Neuronal stem cell (in vitro differentiated cells): ENCODE results near the gene COL8A2.

Source experiments
- DNase-seq: peaks from one replicate; pipeline ENCODE4 v3.0.0-alpha.2; 2013; ENCODE audit warnings: low spot score
- H2AFZ ChIP-seq: one replicate; pipeline ENCODE4 v1.6.1; 2013; ENCODE audit warnings: mild to moderate bottlenecking, low read length, inconsistent platforms
- H2AK5ac ChIP-seq: 2 replicates; pipeline ENCODE4 v1.6.1; 2013; ENCODE audit warnings: low read depth, mild to moderate bottlenecking, inconsistent platforms, low read length, moderate library complexity, mixed read lengths
- H2BK120ac ChIP-seq: 2 replicates; pipeline ENCODE4 v1.6.1; 2013; ENCODE audit warnings: low read depth, mild to moderate bottlenecking, inconsistent platforms, low read length, moderate library complexity, mixed read lengths
- H2BK12ac ChIP-seq: one replicate; pipeline ENCODE4 v1.6.1; 2013; ENCODE audit warnings: low read length, inconsistent platforms
- H2BK15ac ChIP-seq: 2 replicates; pipeline ENCODE4 v1.6.1; 2013; ENCODE audit warnings: mild to moderate bottlenecking, low read length, inconsistent platforms, mixed read lengths
- H2BK5ac ChIP-seq: one replicate; pipeline ENCODE4 v1.6.1; 2013; ENCODE audit warnings: inconsistent platforms, mild to moderate bottlenecking, low read length, moderate library complexity
- H3K14ac ChIP-seq: one replicate; pipeline ENCODE4 v1.6.1; 2013; ENCODE audit warnings: low read length, inconsistent platforms
- H3K18ac ChIP-seq: 2 replicates; pipeline ENCODE4 v1.6.1; 2013; ENCODE audit warnings: low read length, inconsistent platforms
- H3K23ac ChIP-seq: 2 replicates; pipeline ENCODE4 v1.6.1; 2013; ENCODE audit warnings: low read depth, mild to moderate bottlenecking, mixed read lengths, low read length, inconsistent platforms; ENCODE audit not compliant: poor library complexity
- H3K27ac ChIP-seq: replicated peaks from 3 replicates; pipeline ENCODE4 v1.5.1; 2013; ENCODE audit warnings: low read length, inconsistent platforms
- H3K27me3 ChIP-seq, 3 experiments: 2 replicates each; pipeline ENCODE4 v1.6.1; 2013; ENCODE audit warnings: low read length in 3 of 3, mild to moderate bottlenecking in 2 of 3, inconsistent platforms in 1 of 3, low read depth in 1 of 3, mixed read lengths in 1 of 3, moderate library complexity in 1 of 3; ENCODE audit not compliant: control insufficient read depth in 3 of 3, insufficient read depth in 3 of 3
- H3K36me3 ChIP-seq, 2 donors: replicated peaks in 1 of 2; 2 replicates each; pipeline ENCODE4 v1.6.1; 2013; ENCODE audit warnings: low read length in 2 of 2; ENCODE audit not compliant: control insufficient read depth in 2 of 2, insufficient read depth in 2 of 2
- H3K4ac ChIP-seq: 2 replicates; pipeline ENCODE4 v1.6.1; 2013; ENCODE audit warnings: inconsistent platforms, mild to moderate bottlenecking, low read length, moderate library complexity
- H3K4me1 ChIP-seq, 2 donors: 1 replicate in 1 of 2; 2 replicates in 1 of 2; pipeline ENCODE4 v1.6.1; 2013; ENCODE audit warnings: low read length in 2 of 2, low read depth in 1 of 2; ENCODE audit not compliant: control insufficient read depth in 2 of 2, insufficient read depth in 1 of 2
- H3K4me2 ChIP-seq: one replicate; pipeline ENCODE4 v1.6.1; 2013; ENCODE audit warnings: mild to moderate bottlenecking, low read length, inconsistent platforms; ENCODE audit not compliant: insufficient read depth, poor library complexity, severe bottlenecking
- H3K4me3 ChIP-seq, 2 donors: 2 replicates each; pipeline ENCODE4 v1.5.1; 2013; ENCODE audit warnings: low read length in 2 of 2, mild to moderate bottlenecking in 2 of 2, inconsistent platforms in 1 of 2, moderate library complexity in 1 of 2
- H3K79me1 ChIP-seq: one replicate; pipeline ENCODE4 v1.6.1; 2013; ENCODE audit warnings: low read depth, mild to moderate bottlenecking, inconsistent platforms, low read length, moderate library complexity
- H3K9ac ChIP-seq: one replicate; pipeline ENCODE4 v1.6.1; 2013; ENCODE audit warnings: mild to moderate bottlenecking, low read depth, low read length, inconsistent platforms; ENCODE audit not compliant: poor library complexity
- H3K9me3 ChIP-seq, 2 donors: replicated peaks in 1 of 2; 2 replicates each; pipeline versions ENCODE3 to v1.6.1; 2013; ENCODE audit warnings: low read length in 2 of 2, mild to moderate bottlenecking in 2 of 2, inconsistent platforms in 1 of 2, low read depth in 1 of 2, mixed read lengths in 1 of 2, moderate library complexity in 1 of 2; ENCODE audit not compliant: control insufficient read depth in 2 of 2, insufficient read depth in 1 of 2
- H4K8ac ChIP-seq: one replicate; pipeline ENCODE4 v1.6.1; 2013; ENCODE audit warnings: low read depth, mild to moderate bottlenecking, inconsistent platforms, low read length, moderate library complexity
- H4K91ac ChIP-seq: one replicate; pipeline ENCODE4 v1.6.1; 2013; ENCODE audit warnings: low read length, low read depth, mild to moderate bottlenecking, inconsistent platforms; ENCODE audit not compliant: poor library complexity
- WGBS, 2 donors: extraction: QIAGEN DNeasy Blood & Tissue Kit; methylation state at CpG; one replicate each; pipeline ENCODE4 v1.1.7; 2013; ENCODE audit warnings: missing lambda C conversion rate in 2 of 2, mixed read lengths in 1 of 2; ENCODE audit not compliant: insufficient read length in 2 of 2, insufficient replicate concordance in 1 of 2; ENCODE audit errors: extremely low coverage in 2 of 2; 5-methylcytosine and 5-hydroxymethylcytosine counted together

Gene COL8A2

GRCh38 chr1:36114371-36114770 lies 10.7 kb downstream of the COL8A2 start:
- H2BK15ac ChIP-seq = peak overlapping the region; percentile 46

GRCh38 chr1:36112823-36113222 lies 12.2 kb downstream of the COL8A2 start:
- Histone ChIP-seq H3K18ac (no peak overlapping the region), H3K27ac (no peak overlapping the region), H2BK12ac (no peak overlapping the region), H4K91ac (no peak overlapping the region), H2BK15ac (no peak overlapping the region), H3K4ac (no peak overlapping the region), H3K79me1 (no peaks in the 10 kb centered on the region), H3K27me3 (peaks cover 0 to 16% (median 0%) of the 10 kb centered on the region in 3 experiments), H2BK5ac (no peak overlapping the region), H3K9ac (no peak overlapping the region), H3K4me2 (no peak overlapping the region), H2AFZ (no peak overlapping the region), H2AK5ac (no peak overlapping the region), H3K9me3 (no peaks in the 10 kb centered on the region), H3K23ac (no peak overlapping the region), H3K4me3 (no peak overlapping the region), H3K4me1 (peaks cover 3 to 10% of the 10 kb centered on the region in 2 donors), H3K14ac (no peak overlapping the region), H3K36me3 (no peaks in the 10 kb centered on the region), H4K8ac (no peak overlapping the region), H2BK120ac (no peak overlapping the region)
- no CpG with 5 or more reads among the region's 9 CpGs for WGBS, 2 donors
- DNase-seq = no peak

More at GRCh38 chr1:36114371-36114770, 10.7 kb downstream of the COL8A2 start:
- Histone ChIP-seq H3K9me3 (no peaks in the 10 kb centered on the region), H3K9ac (no peak overlapping the region), H3K27ac (no peak overlapping the region), H2BK12ac (no peak overlapping the region), H4K8ac (no peak overlapping the region), H3K4me2 (no peak overlapping the region), H3K36me3 (no peaks in the 10 kb centered on the region), H3K14ac (no peak overlapping the region), H3K27me3 (peaks cover 0 to 17% (median 0%) of the 10 kb centered on the region in 3 experiments), H3K18ac (peak overlapping the region; percentile 59), H4K91ac (peak overlapping the region; percentile 59), H2AK5ac (peak overlapping the region; percentile 41), H2BK5ac (peak overlapping the region; percentile 56), H2BK120ac (no peak overlapping the region), H2AFZ (peak overlapping the region; percentile 89), H3K4ac (no peak overlapping the region), H3K23ac (no peak overlapping the region), H3K4me3 (no peak overlapping the region), H3K4me1 (peaks cover 3 to 10% of the 10 kb centered on the region in 2 donors), H3K79me1 (no peaks in the 10 kb centered on the region)
- no peak for DNase-seq
- WGBS, 2 donors = no CpG with 5 or more reads among the region's 5 CpGs

GRCh38 chr1:36111151-36111550 lies 13.9 kb downstream of the COL8A2 start:
- H2BK120ac ChIP-seq = no peak overlapping the region
- H3K27me3 ChIP-seq = peaks cover 0 to 11% (median 0%) of the 10 kb centered on the region in 3 experiments
- H2AFZ ChIP-seq = no peak overlapping the region
- H3K9ac ChIP-seq = no peak overlapping the region
- no peak overlapping the region for H3K23ac ChIP-seq
- H3K27ac ChIP-seq = no peak overlapping the region
- no peaks in the 10 kb centered on the region for H3K79me1 ChIP-seq
- no peak for DNase-seq
- no peak overlapping the region for H3K18ac ChIP-seq
- no peak overlapping the region for H3K4me2 ChIP-seq
- H2BK5ac ChIP-seq = no peak overlapping the region
- WGBS, 2 donors = no CpG with 5 or more reads among the region's 4 CpGs
- H2BK15ac ChIP-seq = peak overlapping the region; percentile 58
- no peak overlapping the region for H4K91ac ChIP-seq
- H3K4ac ChIP-seq = no peak overlapping the region
- no peaks in the 10 kb centered on the region for H3K9me3 ChIP-seq
- no peak overlapping the region for H3K4me3 ChIP-seq
- H2AK5ac ChIP-seq = no peak overlapping the region
- H3K4me1 ChIP-seq = peaks cover 3 to 7% of the 10 kb centered on the region in 2 donors
- H3K14ac ChIP-seq = no peak overlapping the region
- H4K8ac ChIP-seq = no peak overlapping the region
- no peaks in the 10 kb centered on the region for H3K36me3 ChIP-seq
- no peak overlapping the region for H2BK12ac ChIP-seq

DNA sequence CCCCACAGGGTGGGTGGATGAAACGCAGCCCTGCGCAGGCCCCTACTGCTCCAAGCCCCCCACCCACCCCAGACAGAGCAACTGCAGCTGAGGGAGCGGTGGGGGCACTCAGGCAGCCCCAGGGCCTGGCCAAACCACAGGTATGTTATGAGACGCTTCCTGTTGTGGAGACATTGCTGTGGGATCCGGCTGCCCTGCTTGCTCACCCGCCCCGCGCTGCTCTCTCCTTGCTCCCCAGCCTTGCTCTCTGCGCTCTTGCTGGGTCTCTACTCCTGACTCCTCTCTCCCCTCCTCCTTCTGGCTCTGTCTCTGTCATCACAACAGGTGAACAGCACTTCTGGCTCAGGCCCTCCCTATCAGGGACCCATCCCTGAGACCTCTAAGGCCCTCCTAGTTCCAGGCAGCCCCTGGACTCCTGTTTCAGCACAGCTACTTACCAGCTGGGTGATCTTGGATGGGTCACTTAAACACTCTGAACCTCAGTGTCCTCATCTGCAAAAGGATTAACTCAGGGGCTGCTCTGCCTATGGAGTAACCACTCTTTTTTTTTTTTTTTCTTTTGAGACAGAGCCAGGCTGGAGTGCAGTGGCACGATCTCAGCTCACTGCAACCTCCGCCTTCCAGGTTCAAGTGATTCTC lies 15.9 kb downstream of the COL8A2 start:
- no peak overlapping the region for H2BK12ac ChIP-seq
- H4K91ac ChIP-seq = no peak overlapping the region
- H2AFZ ChIP-seq = peak overlapping the region; percentile 23
- no peaks in the 10 kb centered on the region for H3K79me1 ChIP-seq
- no peak overlapping the region for H2BK120ac ChIP-seq
- no peaks in the 10 kb centered on the region for H3K9me3 ChIP-seq
- no peak overlapping the region for H2AK5ac ChIP-seq
- H3K23ac ChIP-seq = no peak overlapping the region
- H3K4me1 ChIP-seq = no peaks in the 10 kb centered on the region
- no peak for DNase-seq
- no peak overlapping the region for H4K8ac ChIP-seq
- H3K18ac ChIP-seq = peak overlapping the region; percentile 33
- H3K4ac ChIP-seq = no peak overlapping the region
- H3K4me2 ChIP-seq = no peak overlapping the region
- peaks cover 0 to 15% (median 0%) of the 10 kb centered on the region in 3 experiments for H3K27me3 ChIP-seq
- no peak overlapping the region for H3K9ac ChIP-seq
- no peak overlapping the region for H2BK5ac ChIP-seq
- H3K36me3 ChIP-seq = no peaks in the 10 kb centered on the region
- no peak overlapping the region for H2BK15ac ChIP-seq
- no peak overlapping the region for H3K14ac ChIP-seq
- H3K4me3 ChIP-seq = no peak overlapping the region
- no CpG with 5 or more reads among the region's 11 CpGs for WGBS, 2 donors
- H3K27ac ChIP-seq = no peak overlapping the region
